Activated CD4-positive, CD25-positive, alpha-beta regulatory T cell treated with anti-CD3 and anti-CD28 coated beads, Interleukin-2, amount 50 U/mL, for 16 hours (primary cell): Measurements from ENCODE around the gene C16orf46.
A peak's percentile ranks its signal among the peaks of the same experiment; 100 is the strongest.
"Not testable (repeated sequence)": the region's sequence is repeated elsewhere in the genome, so short reads cannot be mapped to it uniquely, and the experiment has no call there.

ENCODE experiments used
- DNase-seq: peaks from one replicate; pipeline ENCODE4 v3.0.0-alpha.2; 2020; ENCODE audit warnings: low read depth, low spot score

The C16orf46 gene, protein sequence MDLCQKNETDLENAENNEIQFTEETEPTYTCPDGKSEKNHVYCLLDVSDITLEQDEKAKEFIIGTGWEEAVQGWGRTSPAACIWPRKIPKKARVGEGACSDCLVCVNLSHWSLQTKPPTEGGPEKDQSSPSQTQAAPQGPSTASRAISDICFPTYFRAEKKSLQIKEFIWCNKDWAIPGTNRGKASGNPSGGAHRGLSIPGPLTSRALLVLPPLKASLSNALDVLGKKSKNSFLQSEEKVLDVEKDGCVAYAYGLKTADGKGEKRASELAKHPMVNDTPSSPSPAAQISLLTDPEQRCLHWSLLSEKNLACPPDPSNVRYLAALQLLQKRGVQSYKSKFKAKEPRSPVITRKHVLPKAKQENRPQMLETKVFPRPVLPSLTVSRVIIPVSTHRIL

DNA sequence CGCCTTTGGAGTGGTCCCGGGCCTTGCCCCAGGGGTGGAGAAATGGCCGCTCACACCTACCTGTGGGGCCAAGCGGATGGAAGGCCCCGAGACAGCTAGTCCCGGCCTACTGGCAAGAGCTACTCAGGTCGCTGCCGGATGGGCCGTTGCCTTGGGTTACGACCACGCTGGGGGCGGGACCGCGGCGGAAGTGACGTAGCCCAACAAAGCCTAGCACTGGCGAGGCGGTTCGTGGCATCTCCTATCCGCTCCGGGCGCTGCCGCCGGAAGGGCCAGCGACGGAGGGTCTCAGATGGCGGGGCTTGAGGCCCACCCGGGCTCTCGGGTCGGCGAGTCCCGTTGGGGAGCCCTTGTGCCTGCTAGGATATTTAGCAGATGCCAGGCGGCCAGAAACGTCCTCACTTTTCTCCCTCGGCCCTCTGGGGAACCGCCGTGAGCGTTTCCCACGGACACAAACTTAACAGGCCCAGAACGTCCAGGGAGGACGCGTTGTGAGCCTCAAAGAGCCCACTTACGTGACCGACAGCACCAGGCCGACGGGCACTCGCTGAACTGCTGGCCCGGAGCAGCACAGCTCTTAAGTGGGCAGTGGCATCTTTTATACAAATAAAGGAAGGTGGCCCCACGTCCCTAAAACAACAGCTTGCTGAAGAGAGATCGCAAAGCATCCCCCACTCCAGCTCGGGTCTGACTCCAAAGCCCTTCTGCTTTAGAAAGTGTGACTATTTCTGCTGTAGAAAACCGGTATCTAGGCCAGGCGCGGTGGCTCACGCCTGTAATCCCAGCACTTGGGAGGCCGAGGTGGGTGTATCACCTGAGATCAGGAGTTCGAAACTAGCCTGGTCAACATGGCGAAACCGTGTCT lies at the start of gene C16orf46:
Gene C16orf46 (minus strand): TSS at position 163 of the 865 bp plus-strand sequence. CDS start 13,283 bp downstream, outside the sequence.
- DNase-seq = peak; percentile 91

DNA sequence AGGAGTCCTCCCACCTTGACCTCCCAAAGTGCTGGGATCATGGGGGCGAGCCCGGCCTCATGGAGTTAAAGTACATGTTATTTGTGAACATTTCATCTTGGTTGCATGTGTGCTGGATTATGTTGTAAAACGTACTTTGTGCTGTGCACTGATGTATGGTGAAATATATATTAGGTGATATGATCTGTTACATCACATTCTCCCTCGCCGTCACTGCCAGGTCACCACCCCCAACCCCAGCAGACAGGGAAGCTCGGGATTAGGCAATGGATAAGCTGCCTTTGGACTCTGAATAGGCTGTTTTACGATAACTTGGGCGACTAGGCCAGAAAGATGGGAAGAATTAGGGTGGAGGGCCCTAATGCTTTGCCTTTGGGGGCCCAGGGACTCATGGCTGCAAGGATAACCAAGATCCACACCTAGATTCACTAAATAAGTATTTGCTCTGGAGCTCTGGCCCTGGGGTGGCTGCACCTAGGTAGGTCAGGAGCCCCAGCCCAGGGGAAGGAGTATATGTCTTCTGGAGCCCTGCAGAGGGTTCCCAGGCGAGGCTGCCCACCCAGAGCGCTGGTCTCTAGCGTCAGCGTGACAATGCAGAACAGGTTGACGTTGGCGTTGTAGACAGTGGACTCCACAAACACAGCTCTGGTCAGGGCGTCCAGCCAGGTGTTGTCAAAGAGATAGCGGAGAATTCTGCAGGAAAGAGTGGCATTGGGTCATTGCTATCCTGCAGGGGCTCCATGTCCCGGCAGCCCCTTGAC lies 46.2 kb upstream of the C16orf46 start:
- DNase-seq = no peak

DNA sequence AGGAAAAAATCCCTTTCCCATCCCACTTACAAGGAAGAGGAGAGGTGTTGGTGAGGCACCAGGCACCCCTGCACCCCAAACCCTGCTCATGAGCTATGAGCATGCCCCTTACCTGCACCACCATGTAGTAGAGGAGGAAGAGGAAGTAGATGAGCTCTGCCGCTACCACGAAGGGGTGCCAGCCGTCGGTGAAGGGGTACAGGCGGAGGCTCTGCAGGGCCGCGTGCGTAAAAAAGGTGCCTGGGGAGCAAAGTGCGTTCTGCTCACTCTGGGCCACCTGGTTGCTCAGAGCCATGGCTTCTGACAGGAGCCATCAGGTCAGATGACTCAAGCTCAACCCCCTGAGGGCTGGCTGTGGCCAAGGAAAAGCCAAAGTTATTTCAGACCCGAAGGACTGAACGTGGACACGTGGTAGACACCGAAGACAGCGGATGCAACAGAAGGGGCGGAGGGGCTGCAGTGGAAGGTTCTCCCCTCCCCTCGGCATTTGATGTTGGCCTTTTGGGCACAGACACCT lies 44.5 kb upstream of the C16orf46 start:
- DNase-seq = no peak

DNA sequence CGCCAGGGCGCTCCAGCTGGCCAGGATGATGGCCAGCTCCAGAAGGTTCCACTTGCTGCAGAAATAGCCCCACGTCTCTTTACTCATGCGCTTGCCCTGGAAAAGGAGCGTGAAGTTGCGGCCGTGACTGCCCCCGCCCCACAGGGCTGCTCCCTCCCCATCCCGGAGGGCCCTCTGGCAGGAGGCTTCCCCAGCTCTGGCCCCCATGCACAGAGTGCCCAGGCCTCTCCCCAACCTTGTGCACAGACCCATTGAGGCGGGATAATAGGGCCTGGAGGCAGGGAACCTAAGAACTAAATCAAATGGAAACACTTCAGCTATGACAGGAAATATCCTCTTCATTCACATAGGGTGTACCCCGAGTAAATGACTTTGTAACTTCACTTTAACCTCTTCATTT lies 40.4 kb upstream of the C16orf46 start:
- DNase-seq = no peak

DNA sequence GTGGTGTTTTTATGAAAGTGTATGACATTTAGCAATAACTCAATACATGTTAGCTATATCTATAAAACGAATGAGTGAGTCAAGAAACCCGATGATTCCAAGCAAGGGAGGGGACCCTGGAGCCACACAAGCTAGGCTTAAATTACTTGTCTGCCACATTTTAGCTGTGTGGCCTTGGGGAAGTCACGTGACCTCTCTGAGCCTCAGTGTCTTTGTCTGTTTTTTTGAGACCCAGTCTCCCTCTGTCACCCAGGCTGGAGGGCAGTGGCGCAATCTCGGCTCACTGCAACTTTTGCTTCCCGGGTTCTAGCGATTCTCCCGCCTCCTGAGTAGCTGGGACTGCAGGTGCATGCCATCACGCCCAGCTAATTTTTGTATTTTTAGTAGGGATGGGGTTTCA lies 39.2 kb upstream of the C16orf46 start:
- no peak for DNase-seq

DNA sequence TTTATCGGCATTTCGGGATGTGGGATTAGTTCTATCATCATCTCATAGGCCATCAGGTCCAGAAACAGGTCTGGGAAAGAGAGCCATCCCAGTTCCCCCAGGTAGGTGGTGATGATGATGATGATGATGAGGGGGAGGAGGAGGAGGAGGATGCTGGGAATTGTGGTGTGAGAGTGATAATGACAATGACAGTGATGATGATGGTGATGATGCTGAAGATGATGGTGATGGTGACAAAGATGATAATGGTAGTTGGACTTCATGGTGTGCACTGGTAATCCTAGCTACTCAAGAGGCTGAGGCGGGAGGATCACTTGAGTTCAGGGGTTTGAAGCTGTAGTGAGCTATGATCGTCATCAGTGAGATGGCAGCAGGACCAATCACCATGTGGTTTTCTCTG lies 35.4 kb upstream of the C16orf46 start:
- DNase-seq = no peak

DNA sequence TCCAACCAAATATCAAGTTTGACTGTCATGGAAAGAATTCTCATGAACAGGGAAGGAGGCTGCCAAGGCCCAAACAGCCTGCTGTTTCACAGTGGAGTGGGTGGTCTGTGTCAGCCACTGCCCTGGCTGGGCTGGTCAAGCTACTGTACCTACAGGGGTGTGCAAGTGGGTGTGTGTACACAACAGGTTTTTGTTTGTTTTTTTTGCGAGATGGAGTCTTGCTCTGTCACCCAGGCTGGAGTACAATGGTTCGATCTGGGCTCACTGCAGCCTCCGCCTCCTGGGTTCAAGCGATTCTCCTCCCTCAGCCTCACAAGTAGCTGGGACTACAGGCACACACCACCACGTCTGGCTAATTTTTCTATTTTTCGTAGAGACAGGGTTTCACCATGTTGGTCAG lies 32.2 kb upstream of the C16orf46 start:
- not testable (repeated sequence) for DNase-seq

DNA sequence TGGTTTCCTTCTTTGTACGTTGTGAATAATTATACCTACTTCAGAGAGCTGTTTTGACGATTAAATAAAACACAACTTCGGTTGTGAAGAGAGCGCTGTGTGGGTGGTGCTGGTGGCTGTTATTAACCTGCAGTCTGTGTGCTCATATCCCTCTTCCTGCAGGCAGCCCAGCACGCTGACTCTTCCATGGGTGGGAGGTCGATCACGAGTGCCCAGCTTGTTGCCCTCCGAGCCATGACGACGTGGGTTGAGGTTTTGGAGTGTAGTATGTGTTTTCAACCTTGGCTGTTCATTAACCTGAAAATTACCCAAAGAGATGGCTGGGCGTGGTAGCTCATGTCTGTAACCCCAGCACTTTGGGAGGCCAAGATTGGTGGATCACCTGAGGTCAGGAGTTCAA lies 30.5 kb upstream of the C16orf46 start:
- no peak for DNase-seq

DNA sequence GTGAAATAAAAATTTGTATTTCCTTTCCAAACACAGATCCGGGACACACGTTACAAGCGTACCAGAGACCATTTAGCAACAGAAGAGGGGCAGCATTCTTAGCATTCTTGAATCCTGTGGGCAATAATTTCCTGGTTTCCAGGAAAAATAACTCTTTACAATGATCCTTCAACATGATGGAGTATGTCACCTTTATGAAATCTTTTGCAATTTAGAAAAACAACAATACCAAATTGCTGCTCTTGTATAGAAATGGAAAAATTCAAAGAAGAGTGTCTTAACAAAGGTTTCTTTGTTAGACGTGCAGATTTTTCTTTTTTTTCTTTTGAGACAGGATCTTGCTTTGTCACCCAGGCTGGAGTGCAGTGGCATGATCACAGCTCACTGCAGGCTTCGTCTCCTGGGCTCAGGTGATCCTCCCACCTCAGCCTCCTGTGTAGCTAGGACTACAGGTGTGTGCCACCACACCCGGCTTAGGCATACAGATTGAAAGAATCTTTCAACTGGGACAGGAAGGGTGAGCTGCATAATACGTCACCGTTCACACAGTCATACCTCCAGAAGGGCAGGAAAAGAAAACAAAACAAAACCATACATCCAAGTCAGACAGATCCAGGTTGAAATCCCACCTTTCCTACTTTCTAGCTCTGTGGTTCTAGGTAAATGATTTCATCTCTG lies 29.9 kb upstream of the C16orf46 start:
- DNase-seq = no peak

DNA sequence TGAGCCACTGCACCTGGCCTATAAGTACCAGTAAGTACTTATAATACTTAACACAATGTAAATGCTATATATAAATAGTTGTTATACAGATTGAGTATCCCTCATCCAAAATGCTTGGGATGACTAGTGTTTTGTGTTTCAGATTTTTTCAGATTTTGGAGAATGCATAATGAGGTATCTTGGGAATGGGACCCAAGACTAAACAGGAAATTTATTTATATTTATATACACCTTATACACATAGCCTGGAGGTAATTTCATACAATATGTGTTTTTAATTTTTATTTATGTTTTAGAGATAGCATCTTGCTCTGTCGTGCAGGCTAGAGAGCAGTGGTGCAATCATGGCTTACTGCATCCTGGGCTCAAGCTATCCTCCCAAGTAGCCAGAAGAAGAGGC lies 28.9 kb upstream of the C16orf46 start:
- no peak for DNase-seq

DNA sequence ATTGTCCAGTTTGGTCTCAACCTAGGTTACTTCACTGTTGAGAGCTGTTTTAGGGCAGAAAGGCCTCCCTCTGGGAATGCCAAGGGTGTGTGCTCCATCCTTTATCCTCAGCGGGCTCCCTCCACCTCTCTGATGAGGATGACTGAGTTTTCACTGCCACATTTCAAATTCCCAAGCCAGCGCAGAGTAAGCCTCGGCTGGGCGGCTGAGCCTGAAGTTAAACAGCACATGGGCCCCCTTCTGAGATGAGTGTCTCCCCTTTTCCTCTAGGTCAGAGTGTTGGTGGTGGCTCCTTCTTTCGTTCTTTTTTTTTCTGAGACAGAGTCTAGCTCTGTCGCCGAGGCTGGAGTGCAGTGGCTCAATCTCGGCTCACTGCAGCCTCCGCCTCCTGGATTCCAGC lies 24.7 kb upstream of the C16orf46 start:
- no peak for DNase-seq

DNA sequence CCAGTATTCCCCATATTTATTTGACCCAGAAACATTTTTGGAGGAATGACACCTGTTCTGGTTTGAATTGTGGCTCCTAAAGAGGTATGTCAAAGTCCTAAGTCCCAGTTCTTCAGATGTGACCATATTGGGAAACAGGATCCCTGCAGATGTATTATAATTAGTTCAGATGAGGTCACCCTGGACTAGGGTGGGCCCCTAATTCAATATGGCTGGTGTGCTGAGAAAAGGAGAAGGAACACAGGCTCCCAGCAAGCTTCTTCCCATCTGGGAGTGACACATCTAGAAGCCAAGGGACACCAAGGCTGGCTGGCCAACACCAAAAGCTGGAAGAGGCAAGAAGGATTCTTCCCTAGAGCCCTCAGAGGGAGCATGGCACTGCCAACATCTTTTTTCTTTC lies 22.9 kb upstream of the C16orf46 start:
- no peak for DNase-seq

DNA sequence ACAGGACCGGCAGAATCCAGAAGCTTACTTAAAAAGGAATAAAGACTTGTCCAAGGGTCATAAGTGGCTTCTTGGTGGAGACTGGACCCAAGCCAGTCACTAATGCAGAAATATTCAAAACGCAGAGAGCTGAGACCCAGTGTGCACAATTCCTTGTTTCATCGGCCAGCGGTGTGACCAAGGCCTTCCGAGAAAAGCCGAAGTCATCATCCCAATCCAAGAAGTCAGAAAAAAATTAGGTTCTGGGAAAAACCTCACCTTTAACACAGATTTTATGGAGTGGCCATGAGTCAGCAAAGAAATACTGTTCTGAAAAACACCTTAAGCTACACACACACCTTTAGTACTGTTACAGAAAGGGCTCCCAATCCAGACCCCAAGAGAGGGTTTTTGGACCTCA lies 20.2 kb upstream of the C16orf46 start:
- no peak for DNase-seq

DNA sequence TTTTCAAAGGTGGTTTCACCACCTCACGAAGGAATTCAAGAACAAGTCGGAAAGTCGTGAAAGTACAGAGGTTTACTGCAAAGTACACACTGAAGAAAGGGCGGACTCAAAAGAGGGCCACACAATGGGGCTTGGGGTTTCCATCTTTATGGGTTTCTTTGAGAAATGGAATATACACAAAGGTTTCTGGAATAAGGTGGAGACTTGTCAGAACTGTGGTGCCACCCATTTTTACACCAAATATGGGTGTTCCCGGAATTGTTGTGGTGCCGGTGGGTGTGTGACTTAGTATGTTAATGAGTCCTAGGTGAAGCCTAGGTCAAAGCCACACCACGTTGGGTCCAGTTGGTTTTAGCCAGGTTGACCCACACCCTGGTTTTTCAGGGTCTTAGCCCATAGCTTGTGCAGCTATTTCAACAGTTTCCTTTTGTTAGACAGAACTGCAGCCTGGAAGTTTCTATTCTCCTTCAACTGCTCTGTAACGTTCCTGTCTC lies 19.7 kb upstream of the C16orf46 start:
- no peak for DNase-seq

DNA sequence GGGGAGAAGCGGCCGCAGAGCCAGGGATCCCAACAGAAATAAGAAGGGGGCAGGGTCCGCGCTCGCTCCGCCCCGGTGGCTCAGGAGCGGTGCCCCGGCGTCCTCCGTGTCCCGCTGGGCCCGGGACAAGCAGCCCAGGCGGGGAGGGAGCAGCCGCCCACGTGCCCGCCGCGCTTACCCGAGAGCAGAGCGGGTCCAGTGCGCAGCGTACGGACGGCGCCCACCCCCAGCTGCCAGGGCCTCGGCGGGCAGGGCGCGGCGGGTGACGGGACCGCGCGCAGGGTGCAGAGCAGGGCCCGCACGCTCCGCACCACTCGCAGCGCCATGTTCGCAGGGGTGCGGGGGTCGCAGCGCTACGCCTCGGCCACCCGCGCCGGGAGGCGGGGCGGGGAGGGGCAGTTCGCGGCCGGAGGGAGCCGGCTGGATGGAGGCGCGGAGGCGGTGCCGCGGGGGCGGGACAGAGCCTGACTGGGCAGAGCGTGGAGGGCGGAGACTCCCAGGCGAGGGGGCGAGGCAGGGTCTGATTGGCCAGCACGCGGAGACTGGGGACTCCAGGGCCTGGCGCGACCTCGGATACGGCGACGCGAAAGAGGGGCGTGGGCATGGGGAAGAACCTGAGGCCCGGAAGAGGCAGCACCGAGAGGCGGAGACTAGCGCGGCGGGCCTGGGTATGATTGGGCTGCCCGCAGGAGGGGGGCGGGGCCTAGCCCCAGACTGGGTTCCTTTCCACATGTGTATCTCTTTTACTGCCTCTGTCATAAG lies 19.1 kb upstream of the C16orf46 start, which contains the start of gene GCSH:
Gene GCSH (minus strand): TSS at position 443 of the 762 bp plus-strand sequence. CDS start 117 bp downstream, at position 326.
- DNase-seq = peak; percentile 96

DNA sequence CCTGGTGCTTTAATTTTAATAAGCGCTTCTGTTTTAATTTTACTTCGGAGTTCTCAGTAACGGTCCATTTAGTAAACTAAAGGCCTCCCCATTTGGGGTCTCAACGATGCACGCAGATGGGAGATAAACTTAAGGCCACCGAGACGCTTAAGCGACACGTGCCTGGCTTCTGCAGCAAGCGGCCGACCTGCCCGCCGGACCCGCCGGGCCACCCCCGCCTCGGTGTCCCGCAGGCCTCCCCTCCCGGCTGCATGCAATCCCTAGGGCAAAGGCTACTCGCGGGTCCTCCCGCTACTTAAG lies 18.6 kb upstream of the C16orf46 start:
- DNase-seq = no peak

DNA sequence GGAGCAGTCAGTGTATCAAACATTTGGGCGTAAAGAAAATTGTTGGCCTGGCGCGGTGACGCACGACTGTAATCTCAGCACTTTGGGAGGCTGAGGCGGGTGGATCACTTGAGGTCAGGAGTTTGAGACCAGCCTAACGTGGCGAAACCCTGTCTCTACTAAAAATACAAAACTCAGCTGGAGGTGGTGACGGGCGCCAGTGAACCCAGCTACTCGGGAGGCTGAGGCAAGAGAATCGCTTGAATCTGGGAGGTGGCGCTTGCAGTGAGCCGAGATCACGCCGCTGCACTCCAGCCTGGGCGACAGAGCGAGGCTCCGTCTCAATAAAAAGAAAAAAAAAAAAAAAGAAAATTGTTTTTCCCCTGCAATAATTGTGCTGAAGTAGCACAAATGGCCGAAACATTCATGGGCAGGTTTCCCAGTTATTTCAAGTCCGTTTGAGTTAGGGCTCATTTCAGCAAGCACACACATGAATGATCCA lies 17.8 kb upstream of the C16orf46 start:
- DNase-seq = no peak

DNA sequence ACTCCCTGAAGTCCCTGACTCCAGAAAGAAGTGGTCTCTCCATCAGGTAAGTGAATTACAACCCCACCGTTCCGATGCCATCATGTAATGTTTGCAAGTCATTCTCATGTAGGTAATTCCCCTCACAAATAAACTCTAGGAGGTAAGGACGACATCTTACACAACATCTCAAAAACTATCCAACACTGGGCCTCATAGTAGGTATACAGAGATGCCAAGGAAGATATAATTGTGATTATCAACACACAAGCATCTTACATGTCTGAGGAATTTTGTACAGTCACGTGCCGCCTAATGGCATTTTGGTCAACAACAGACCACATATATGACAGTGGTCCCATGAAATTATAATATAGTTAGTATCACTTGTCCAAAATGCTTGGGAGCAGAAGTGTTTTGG lies 11.8 kb upstream of the C16orf46 start:
- DNase-seq = no peak

DNA sequence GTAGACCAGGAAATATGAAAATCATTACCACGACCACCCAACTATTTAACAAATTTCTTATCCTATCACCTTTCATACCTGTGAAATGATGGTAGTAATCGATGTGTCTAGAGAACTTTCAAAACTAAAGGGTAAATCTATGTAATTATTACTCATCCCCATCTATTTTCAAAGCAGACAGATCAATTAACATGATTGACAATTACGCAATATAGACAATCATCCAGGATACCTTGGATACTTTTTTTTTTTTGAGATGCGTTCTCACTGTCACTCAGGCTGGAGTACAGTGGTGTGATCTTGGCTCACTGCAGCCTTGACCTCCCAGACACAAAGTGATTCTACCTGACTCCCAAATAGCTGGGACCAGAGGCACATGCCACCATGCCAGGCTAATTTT lies 4.0 kb upstream of the C16orf46 start:
- DNase-seq = no peak

DNA sequence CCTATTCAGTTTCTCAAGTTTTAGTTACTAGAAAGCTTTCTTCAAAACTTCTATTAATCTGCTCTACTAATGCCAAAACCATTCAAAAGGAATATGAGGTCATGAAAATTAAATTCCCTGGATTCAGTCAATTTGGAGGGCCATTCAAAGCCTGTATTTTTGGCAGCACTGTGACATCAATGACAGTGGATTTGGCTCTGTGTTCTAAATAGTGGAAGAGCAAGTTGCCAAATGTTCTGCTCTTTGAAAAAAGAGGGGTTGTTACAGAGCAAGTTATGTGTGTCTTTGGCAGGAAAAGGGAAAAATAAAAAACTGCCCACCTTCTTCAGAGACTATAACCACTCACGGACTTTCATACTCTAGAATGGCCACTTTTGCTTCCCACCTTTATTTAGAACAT lies 3.2 kb upstream of the C16orf46 start:
- no peak for DNase-seq
